HG03469 (cell line): ENCODE data around the gene MEGF10.

Experiments used
- ATAC-seq: cut with Tn5 transposase; IDR thresholded peaks from one replicate; pipeline ENCODE4 v1.9.1; 2021; ENCODE audit warnings: mild to moderate bottlenecking, moderate library complexity, moderate number of reproducible peaks; ENCODE audit not compliant: unreplicated experiment

The MEGF10 gene

DNA sequence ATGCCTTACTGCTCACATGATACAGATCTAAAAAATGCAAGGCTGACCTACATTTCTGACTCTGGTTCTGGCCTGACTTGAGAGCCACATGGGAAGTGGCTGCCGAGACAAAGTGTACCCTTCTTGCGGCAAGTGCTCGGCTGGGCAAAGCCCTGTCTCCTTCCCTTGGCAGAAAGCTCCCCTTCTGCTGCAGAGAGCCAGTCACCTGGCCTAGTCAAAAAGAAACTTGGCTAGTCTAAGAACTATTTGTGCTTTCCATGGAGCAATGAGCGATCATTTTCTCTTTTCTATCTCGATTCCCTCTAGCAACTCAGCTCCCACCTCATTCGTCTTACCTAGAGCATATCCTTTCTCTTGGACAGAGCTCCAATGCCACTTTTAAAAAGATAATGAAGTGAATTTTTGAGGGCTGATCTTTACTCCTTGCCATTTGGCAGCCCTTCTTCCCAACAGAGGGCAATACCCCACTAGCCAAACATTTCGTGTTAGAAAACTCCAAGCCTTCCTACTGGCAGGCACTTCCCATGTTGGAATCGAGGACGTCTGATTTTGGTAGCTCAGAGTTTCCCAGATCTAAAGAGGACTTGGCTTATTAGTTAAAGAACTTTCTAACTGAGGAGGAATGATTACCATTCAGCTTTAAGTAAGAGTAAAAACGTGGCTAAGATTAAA lies 118.8 kb downstream of the MEGF10 start:
- no peak for ATAC-seq

DNA sequence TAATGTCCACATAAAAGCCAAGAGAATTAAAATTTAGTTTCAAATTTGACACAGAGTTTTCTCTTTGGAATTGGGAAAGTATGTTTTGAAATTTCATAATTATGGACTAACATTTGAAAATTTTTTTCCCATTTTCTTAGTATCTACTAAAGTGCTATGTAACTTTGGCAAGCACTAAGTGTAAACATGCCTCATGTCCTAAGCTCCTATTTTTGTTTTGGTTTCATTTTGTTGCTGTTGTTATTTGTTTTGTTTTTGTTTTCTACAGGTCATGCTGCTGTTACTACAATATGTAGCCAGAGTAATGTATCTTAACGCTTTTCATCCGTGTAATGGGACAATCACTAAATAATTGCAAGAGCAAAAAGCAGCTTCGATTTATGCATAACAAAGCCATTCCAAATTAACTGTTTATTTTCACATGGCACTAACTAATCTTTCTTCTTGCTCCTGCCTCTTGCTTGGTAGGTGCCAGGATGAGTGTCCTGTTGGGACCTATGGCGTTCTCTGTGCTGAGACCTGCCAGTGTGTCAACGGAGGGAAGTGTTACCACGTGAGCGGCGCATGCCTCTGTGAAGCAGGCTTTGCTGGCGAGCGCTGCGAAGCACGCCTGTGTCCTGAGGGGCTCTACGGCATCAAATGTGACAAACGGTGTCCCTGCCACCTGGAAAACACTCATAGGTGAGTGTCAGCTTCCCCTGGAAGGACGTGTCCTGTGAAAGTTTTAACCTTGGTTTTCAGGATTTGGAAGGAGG lies 119.5 kb downstream of the MEGF10 start:
- ATAC-seq: no peak

DNA sequence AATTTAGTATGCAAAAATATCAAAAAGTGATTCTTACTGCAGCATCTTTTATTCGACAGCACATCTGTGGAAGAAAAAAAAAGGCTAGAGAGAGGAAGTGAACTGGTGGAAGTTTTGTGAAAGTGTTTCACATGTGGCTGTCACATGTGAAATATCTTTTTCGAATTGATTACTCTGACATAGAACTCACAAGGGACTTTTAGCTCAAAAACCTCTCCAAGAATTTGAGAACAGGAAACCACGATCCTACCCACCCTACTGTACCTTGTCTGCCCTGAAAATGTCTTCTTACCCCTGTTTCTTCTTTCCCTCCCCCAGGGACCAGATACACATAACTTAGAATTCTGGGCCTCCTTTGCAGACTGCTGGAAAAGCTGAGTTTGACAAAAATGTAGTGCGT lies 120.4 kb downstream of the MEGF10 start:
- no peak for ATAC-seq

DNA sequence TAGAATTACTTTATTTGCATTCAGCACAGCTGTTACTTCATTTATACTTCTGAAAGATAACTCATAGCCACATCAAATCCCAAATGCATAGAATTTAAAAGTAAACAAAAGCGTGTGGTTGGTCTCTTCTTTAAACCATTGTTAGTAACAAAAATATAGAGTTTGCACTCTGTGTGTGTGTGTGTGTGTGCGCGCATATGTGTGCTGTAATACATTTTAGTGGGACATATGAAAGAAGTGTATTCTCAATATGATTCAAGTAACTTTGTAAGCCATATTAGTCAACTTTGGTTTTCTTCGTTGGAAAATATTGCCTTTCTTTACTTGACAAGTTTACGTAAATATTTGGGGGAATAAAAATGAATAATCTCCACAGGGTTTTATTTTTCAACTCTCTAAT lies 120.8 kb downstream of the MEGF10 start:
- ATAC-seq: no peak

DNA sequence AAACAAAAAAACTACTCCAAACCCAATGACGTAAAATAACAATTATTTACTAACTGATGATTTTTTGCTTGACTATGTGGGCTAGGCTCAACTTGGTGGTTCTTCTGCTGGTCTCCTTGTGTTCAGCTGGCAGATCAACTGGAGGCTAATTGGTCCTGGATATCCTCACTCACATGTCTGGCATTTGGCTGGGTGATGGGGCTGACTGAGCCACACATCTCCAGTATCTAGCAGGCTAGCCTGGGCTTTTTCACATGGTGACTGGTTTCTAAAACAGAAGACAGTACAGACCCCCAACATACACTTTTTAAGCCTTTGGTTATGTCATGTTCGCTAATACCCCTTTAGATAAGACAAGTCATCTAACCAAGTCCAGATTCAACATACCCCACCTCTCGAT lies 122.1 kb downstream of the MEGF10 start:
- no peak for ATAC-seq

DNA sequence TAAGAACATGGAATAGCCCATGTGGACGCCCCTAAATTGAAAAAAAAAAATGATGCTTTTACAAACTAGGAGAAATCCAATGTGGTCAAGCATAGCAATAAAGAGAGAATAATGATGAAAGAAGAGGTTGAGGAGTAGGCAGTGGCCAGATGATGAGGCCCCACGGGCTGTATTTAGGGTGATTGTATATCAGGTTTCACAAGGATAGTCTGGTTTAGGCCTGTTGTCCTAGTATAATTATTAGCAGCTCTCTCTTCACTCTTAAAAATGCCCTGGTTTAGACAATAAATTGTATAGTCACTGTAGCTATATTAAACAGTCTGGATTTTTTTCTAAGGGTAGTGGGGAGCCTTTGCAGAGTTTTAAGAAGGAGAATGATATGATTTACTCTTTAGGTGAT lies 124.4 kb downstream of the MEGF10 start:
- ATAC-seq: no peak

DNA sequence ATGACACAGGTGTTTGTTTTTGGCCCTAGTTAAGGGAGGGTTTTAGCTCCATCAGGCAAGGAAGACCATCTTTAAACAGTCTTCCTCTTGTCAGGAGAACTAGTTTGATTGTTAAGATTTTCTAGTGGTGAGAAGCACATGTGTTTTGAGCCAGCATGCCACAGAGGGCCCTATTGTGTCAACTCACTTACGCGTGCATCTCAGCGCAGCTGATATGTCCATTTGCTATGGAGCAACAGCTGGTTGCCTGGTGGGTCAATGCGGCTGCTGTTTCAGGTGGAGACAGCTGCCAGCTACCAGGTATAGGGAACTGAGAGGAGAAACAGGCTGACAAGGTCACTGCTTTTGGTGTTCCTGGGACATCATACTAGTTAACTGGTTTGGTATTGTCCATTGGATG lies 126.3 kb downstream of the MEGF10 start:
- no peak for ATAC-seq

DNA sequence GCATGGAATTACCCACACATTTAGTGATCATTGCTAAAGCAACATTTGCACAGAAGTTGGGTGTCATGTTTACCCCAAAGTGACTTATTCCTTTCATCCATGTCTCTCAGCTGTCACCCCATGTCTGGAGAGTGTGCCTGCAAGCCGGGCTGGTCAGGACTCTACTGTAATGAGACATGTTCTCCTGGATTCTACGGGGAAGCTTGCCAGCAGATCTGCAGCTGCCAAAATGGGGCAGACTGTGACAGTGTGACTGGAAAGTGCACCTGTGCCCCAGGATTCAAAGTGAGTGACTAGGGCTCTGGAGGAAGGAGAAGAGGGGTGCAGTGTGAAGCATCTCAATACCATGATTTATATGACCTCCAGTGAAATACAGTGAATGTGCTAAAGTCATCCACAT lies 126.9 kb downstream of the MEGF10 start:
- no peak for ATAC-seq

DNA sequence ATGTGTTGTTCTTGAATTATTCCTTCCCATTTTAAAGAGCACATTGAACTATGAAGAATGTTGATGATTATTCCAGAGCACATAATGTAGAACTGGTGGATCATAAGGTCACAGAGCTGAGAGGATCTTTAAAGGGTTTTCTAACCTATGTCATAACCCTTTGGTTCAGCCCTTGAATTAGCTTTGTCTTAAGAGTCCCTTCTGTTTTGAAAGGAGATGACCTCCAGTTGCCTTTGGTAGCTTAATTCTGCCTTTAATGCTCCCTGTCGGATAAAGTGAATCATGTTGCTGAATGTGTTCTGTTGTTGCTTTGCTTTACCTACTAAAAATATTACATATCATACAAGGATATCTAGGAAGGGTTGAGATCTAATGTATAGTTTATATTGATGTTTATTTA lies 127.8 kb downstream of the MEGF10 start:
- ATAC-seq: no peak

DNA sequence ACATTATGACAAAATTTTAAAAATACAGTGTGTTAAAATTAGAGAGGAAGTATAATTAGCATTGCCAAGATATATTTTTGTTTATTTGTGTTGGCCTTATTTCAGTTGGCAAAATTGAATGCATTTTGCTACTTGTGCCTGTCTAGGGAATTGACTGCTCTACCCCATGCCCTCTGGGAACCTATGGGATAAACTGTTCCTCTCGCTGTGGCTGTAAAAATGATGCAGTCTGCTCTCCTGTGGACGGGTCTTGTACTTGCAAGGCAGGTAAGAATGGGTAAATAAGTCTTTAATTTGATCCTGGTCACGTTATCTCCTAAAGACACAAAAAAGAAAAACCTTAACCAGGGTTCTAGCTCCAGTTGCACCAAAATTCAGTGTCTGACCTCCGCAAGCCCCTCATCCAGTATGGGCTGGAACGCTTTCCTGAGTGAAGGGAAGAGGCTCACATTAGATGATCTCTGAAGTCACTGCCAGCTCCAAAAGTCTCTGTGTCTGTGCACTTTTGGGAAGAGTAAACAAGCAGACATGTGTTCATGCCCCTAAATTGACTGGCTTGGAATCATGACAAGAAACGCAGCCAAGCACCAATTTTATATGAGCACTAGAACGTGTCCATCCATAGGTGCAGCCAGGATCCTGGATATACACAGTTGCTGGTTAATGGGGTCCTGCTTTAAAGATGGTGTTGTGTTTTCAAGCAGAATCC lies 128.5 kb downstream of the MEGF10 start:
- no peak for ATAC-seq

DNA sequence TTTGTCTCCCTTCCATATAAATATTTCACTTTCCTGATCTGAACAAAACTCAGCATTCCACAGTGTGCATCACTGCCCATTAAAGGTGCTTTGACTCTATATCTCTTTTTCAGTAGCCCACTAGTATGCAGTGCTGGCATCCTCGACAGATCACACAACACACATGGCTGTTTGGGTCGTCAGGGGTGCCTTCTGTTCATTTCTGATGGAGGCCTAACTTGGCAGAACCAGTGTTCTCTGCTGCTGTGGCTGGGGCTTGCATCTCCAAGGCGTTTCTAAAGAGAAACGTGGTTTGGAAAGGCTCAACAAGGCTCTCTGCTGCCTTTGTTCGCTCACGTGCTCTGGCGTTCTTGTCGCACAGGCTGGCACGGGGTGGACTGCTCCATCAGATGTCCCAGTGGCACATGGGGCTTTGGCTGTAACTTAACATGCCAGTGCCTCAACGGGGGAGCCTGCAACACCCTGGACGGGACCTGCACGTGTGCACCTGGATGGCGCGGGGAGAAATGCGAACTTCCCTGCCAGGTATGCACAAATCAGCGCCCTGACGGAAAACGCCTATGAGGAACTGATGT lies 129.2 kb downstream of the MEGF10 start:
- ATAC-seq: no peak

DNA sequence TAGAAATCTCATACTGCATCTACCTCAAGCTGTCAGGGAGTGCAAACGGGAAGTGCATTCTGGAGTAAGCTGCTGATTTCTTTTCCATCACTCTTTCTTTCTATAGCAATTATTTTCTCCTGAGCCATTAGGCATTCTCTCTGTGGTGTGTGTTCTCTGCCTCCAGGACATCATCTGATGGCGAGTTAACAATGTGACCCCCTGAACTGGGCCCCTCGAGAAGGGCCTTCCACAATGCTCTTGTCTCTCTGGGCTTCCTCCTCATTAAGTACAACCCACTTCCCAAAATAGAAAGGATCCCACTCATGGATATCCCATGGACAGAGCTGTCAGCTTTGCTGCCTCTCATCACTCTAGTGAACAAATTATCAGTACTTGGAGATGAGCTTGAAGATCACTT lies 130.2 kb downstream of the MEGF10 start:
- ATAC-seq: no peak

DNA sequence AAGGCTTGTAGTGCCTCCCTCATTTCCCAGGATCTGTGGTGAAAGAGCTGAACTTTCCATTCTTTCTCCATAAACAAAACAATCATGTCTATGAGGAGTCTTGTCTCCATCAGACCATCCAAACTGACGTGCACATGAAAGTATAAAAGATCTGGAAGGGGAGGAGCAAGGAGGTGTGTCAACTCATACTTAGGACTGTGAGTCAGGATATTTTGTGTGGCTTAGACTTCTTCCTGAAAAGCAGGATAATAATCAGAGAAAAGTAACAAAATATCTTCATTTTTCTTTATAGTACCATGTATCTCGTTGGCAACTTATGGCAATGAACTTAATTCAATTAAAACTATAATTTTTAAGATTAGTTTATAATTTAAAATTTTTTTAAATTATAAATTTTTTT lies 130.9 kb downstream of the MEGF10 start:
- ATAC-seq: no peak

DNA sequence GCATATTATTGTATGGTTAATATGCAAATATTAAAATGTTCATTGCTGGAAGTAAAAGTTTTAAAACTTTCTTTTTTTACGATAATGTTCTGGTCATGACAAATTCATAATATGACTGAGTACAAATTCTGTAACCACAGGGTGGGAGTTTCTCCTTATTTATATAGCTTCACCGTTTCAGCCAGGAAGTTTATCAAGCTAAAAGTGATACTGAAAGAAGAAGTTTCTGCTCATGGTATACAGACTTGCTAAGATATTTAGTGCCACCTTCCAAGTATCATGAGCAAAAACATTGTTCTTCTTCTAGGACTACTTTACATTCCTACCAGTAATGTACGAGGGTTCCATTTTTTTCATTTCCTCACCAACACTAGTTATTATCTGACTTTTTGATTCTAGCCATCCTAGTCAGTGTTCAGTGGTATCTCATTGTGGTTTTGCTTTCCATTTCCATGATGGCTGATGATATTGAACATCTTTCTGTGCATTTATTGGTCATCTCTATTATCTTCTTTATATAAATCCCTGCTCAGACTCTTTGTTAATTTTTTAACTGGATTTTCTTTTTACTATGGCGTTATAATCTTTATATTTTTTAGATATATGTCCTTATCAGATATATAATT lies 132.7 kb downstream of the MEGF10 start:
- peak; percentile 75 for ATAC-seq

DNA sequence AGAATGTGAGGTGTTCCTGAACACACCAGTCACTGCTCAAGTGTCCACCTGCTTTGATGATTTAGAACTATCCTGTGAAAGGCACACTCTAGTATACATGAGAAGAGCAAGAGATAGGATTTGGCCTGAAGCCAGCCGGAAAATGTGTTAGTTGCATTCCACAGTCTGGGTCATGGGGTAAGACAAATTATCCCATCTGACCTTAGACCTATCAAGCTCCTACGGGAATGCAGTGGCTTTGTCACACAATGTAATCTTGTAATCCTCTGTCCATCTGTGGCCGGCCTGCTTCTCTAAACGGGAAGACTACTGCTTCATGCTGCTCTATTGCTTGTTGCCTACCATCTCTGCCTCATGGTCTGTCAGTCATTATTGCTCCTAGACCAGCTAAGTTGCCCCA lies 134.4 kb downstream of the MEGF10 start:
- ATAC-seq: no peak

DNA sequence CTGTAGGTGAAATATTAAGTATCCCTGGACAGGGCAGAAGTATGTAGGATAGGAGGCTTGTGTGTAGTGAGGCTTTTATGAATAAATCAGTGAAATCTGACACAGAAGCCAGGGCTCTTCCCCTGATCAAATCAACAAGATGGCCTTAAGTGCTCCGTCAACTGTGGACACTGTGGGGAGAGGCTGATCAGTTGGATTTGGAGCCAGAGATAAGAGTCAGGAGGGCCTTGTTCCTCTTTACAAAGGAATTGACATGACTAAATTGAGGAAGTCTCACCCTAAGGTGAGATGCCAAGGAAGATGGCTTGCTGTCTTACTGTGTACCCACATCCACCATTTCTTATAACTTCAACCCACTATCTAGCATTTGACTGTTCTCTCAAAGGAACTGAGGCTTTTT lies 135.3 kb downstream of the MEGF10 start:
- ATAC-seq: no peak

DNA sequence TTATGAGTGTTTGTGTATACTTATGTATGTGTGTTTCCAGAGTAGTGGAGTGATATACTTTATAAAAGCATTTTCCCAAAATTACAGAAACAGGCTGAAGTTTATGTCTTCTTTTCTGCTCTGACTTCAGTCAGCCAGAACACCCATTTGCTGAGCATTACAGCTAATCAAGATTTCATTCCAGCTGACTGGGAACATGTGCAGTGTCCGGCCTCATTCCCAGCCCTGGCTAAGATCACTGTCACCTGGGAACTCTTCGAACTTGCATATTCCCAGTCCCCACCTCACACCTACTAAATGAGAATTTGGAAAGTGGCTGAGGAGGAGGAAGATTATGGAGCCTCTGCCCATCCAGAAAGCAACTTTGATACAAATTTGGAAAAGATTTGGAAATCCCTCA lies 136.1 kb downstream of the MEGF10 start:
- ATAC-seq: no peak

DNA sequence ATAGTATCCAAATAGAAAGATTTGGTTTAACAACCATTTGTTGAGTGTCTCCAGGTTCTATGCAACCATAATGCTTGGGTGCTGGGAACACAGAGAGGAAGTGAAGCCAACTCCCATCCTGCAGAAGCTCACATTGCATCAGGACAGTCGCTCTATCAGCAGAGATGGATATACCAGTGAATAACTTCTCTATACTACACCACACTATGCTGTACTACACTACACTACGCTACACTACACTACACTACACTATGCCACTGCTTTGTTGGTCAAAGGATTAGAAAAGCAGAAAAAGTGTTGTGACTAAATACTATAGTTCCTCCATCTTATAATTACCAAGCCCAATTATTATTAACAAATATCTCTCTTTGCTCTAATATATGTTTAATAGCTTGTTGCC lies 137.7 kb downstream of the MEGF10 start:
- no peak for ATAC-seq

DNA sequence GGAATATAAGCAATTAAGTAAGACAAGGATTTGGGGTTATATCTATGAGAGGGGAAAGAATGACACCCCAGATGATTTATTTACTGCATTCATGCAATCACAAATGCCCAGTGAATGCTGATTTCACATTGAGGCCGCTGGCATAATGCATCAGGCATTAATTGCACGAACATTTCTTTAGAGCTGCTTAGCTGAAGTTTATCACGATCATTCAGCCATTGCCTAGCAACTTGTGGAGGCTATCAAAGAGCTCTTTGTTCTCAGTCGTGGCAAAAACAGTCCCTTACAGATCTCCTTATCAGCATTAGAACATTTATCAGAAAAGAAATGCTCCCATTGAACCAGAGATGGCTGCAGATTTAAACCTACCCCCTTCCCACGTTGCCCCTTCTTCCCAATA lies 138.2 kb downstream of the MEGF10 start:
- no peak for ATAC-seq

DNA sequence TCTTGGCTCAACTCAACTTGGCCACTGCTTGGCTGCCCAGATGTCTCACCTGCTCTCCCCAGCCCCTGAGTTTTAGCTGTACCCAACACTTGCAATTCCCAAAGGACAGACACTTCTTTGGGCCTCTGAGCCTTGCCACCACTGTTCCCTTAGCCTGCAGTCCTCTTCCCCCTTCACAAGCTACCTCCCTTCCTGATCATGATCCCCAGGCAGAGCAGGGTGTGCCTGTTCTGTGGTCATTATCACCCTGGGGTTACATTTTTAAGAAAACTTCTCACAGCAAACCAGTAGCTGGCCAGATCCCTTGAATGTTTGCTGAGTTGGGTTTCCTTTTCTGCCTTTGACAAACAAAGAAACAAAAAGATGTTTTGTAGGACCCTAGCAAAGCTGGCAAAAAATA lies 139.3 kb downstream of the MEGF10 start:
- no peak for ATAC-seq

DNA sequence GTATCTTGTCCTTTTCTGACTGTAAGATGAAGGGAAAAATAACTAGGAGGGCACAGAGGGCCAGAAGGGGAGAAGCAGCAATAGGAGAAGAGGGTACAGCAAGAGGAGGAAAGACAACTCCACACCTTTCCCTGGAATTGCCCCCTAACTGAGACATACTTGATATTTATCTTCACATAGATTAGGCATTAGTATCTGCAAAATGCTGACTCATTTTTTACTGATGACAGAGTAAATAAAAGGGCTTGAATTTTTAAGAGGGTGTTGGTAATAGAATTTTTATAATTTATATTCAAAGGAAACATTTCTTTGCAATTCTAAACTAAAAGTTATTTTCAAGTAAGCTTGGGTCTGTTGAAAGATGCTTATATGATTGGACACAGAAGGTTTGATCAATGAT lies 140.0 kb downstream of the MEGF10 start:
- no peak for ATAC-seq
